ENCODE measurements around the gene CACNA1F.

CACNA1F gene

GRCh38 chrX:49243166-49243565 is 10.0 kb upstream of the CACNA1F start:
- Histone ChIP-seq H3K36me3 (ENCODE audit: insufficient read depth, low read length) (peaks cover 22% of the 10 kb centered on the region), H3K4me3 (ENCODE audit: low read depth in 1 of 2, low read length in 2 of 2) (no peak overlapping the region), H3K27me3 (ENCODE audit: control insufficient read depth in 1 of 2, insufficient read depth in 2 of 2, low read length in 2 of 2) (no peaks in the 10 kb centered on the region), H3K4me1 (ENCODE audit: insufficient read depth, low read length) (no peaks in the 10 kb centered on the region), H3K9me3 (ENCODE audit: low read length) (no peaks in the 10 kb centered on the region), H3K9ac (ENCODE audit: low read length) (no peak overlapping the region), H3K27ac (ENCODE audit: low read depth, low read length) (no peak overlapping the region)

- peaks cover 22% of the 10 kb centered on the region for H3K36me3 ChIP-seq (ENCODE audit: insufficient read depth, low read length)
Observed at GRCh38 chrX:49242545-49243066, 9.5 kb upstream of the CACNA1F start.

DNA sequence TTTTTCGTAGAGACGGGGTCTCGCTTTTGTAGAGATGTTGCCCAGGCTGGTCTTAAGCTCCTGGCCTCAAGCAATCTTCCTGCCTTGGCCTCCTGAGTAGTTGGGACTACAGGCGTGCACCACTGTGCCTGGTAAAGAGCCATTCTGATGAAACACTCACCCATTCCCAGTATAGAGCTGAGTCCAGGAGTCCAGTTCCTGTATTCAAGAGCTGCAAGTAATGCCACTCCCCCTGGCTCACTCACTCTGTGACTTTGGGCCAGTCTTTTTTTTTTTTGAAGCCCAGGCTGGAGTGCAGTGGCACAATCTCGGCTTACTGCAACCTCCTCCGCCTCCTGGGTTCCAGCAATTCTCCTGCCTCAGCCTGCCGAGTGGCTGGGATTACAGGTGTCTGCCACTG is 5.6 kb upstream of the CACNA1F start:
- Histone ChIP-seq H3K4me1 (ENCODE audit: insufficient read depth, low read length) (peaks cover 3% of the 10 kb centered on the region), H3K9me3 (ENCODE audit: low read length) (no peaks in the 10 kb centered on the region), H3K9ac (ENCODE audit: low read length) (no peak overlapping the region), H3K4me3 (ENCODE audit: low read depth in 1 of 2, low read length in 2 of 2) (no peak overlapping the region), H3K27ac (ENCODE audit: low read depth, low read length) (no peak overlapping the region), H3K27me3 (ENCODE audit: control insufficient read depth in 1 of 2, insufficient read depth in 2 of 2, low read length in 2 of 2) (peaks cover 0 to 6% of the 10 kb centered on the region in 2 donors), H3K36me3 (ENCODE audit: insufficient read depth, low read length) (peaks cover 11% of the 10 kb centered on the region)

More at GRCh38 chrX:49242545-49243066, 9.5 kb upstream of the CACNA1F start:
- Histone ChIP-seq H3K9me3 (ENCODE audit: low read length) (no peaks in the 10 kb centered on the region), H3K4me3 (ENCODE audit: low read depth in 1 of 2, low read length in 2 of 2) (no peak overlapping the region), H3K9ac (ENCODE audit: low read length) (no peak overlapping the region), H3K27me3 (ENCODE audit: control insufficient read depth in 1 of 2, insufficient read depth in 2 of 2, low read length in 2 of 2) (no peaks in the 10 kb centered on the region), H3K27ac (ENCODE audit: low read depth, low read length) (no peak overlapping the region), H3K4me1 (ENCODE audit: insufficient read depth, low read length) (no peaks in the 10 kb centered on the region)

GRCh38 chrX:49237060-49237459 is 3.9 kb upstream of the CACNA1F start:
- Histone ChIP-seq H3K4me1 (ENCODE audit: insufficient read depth, low read length) (peaks cover 3% of the 10 kb centered on the region), H3K27ac (ENCODE audit: low read depth, low read length) (no peak overlapping the region), H3K27me3 (ENCODE audit: control insufficient read depth in 1 of 2, insufficient read depth in 2 of 2, low read length in 2 of 2) (peaks cover 0 to 6% of the 10 kb centered on the region in 2 donors), H3K36me3 (ENCODE audit: insufficient read depth, low read length) (no peaks in the 10 kb centered on the region), H3K4me3 (ENCODE audit: low read depth in 1 of 2, low read length in 2 of 2) (no peak overlapping the region), H3K9me3 (ENCODE audit: low read length) (no peaks in the 10 kb centered on the region), H3K9ac (ENCODE audit: low read length) (no peak overlapping the region)

DNA sequence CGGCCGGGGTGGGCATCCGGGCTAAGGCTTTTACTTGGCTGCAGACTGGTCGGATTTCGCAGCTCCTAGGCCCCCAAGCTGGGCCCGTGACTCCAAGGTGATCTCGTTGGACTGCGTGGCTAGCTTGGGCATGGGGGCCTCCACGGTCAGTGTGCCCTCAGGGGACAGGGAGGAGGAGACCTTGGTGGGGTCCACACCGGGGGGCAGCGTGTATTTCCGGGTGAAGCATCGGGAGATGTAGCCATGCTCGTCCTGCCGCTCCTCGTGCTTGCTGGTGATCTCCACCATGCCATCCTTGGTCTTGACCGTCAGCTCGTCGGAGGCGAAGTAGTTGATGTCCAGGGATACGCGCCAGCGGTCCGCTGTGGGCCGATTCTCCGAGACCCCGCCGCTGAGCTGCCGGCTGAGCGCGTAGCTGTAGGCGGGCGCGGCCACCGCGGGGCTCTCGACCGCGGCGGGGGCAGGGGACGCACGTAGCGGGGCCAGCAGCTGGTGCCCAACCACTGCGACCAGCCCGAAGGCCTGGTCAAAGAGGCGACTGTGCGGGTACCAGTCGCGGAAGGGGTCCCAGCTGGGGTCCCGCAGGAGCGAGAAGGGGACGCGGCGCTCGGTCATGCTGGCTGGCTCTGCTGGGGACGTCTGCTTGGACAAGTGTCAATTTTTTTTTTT is 881 bp upstream of the CACNA1F start:
- H3K36me3 ChIP-seq (ENCODE audit: insufficient read depth, low read length) = no peaks in the 10 kb centered on the region
- no peak overlapping the region for H3K4me3 ChIP-seq (ENCODE audit: low read depth in 1 of 2, low read length in 2 of 2)
- peaks cover 0 to 12% of the 10 kb centered on the region in 2 donors for H3K27me3 ChIP-seq (ENCODE audit: control insufficient read depth in 1 of 2, insufficient read depth in 2 of 2, low read length in 2 of 2)
- no peak overlapping the region for H3K27ac ChIP-seq (ENCODE audit: low read depth, low read length)
- H3K4me1 ChIP-seq (ENCODE audit: insufficient read depth, low read length) = peaks cover 3% of the 10 kb centered on the region
- no peaks in the 10 kb centered on the region for H3K9me3 ChIP-seq (ENCODE audit: low read length)
- no peak overlapping the region for H3K9ac ChIP-seq (ENCODE audit: low read length)

GRCh38 chrX:49232525-49232924 is 615 bp downstream of the CACNA1F start:
- H3K4me3 ChIP-seq (ENCODE audit: low read depth in 1 of 2, low read length in 2 of 2) = no peak overlapping the region
- peaks cover 0 to 12% of the 10 kb centered on the region in 2 donors for H3K27me3 ChIP-seq (ENCODE audit: control insufficient read depth in 1 of 2, insufficient read depth in 2 of 2, low read length in 2 of 2)
- no peak overlapping the region for H3K27ac ChIP-seq (ENCODE audit: low read depth, low read length)
- H3K9ac ChIP-seq (ENCODE audit: low read length) = no peak overlapping the region
- H3K36me3 ChIP-seq (ENCODE audit: insufficient read depth, low read length) = no peaks in the 10 kb centered on the region
- H3K4me1 ChIP-seq (ENCODE audit: insufficient read depth, low read length) = peaks cover 3% of the 10 kb centered on the region
- no peaks in the 10 kb centered on the region for H3K9me3 ChIP-seq (ENCODE audit: low read length)

- H3K36me3 ChIP-seq (ENCODE audit: insufficient read depth, low read length) = no peaks in the 10 kb centered on the region
- H3K4me3 ChIP-seq (ENCODE audit: low read depth in 1 of 2, low read length in 2 of 2) = no peak overlapping the region
- H3K9ac ChIP-seq (ENCODE audit: low read length) = no peak overlapping the region
- H3K4me1 ChIP-seq (ENCODE audit: insufficient read depth, low read length) = peaks cover 3% of the 10 kb centered on the region
- H3K9me3 ChIP-seq (ENCODE audit: low read length) = no peaks in the 10 kb centered on the region
- no peak overlapping the region for H3K27ac ChIP-seq (ENCODE audit: low read depth, low read length)
- H3K27me3 ChIP-seq (ENCODE audit: control insufficient read depth in 1 of 2, insufficient read depth in 2 of 2, low read length in 2 of 2) = peaks cover 0 to 18% of the 10 kb centered on the region in 2 donors
Observed at GRCh38 chrX:49231333-49232000, 1.7 kb downstream of the CACNA1F start.

GRCh38 chrX:49230500-49231232 is 2.5 kb downstream of the CACNA1F start:
- Histone ChIP-seq H3K27ac (ENCODE audit: low read depth, low read length) (no peak overlapping the region), H3K36me3 (ENCODE audit: insufficient read depth, low read length) (no peaks in the 10 kb centered on the region), H3K9me3 (ENCODE audit: low read length) (no peaks in the 10 kb centered on the region), H3K27me3 (ENCODE audit: control insufficient read depth in 1 of 2, insufficient read depth in 2 of 2, low read length in 2 of 2) (peaks cover 0 to 22% of the 10 kb centered on the region in 2 donors), H3K4me3 (ENCODE audit: low read depth in 1 of 2, low read length in 2 of 2) (no peak overlapping the region), H3K4me1 (ENCODE audit: insufficient read depth, low read length) (no peaks in the 10 kb centered on the region), H3K9ac (ENCODE audit: low read length) (no peak overlapping the region)

DNA sequence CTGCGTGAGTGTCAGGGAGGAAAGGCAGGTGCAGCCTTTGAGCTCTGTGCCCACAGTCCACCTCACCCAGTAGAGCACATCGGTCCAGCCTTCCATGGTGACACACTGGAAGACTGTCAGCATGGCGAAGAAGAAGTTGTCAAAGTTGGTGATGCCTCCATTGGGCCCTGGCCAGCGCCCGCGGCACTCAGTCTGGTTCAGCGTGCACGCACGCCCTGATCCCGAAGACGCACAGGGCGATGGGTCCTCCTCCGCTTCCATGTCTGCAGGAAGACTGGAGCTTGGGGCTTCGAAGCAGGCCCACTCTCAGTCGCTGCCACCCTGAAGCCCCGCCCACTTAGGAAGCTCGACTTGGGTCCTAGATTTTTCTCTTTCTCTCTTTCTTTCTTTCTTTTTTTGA is 5.0 kb downstream of the CACNA1F start:
- H3K27me3 ChIP-seq (ENCODE audit: control insufficient read depth in 1 of 2, insufficient read depth in 2 of 2, low read length in 2 of 2) = peaks cover 0 to 17% of the 10 kb centered on the region in 2 donors
- no peak overlapping the region for H3K9ac ChIP-seq (ENCODE audit: low read length)
- no peaks in the 10 kb centered on the region for H3K4me1 ChIP-seq (ENCODE audit: insufficient read depth, low read length)
- no peak overlapping the region for H3K4me3 ChIP-seq (ENCODE audit: low read depth in 1 of 2, low read length in 2 of 2)
- no peaks in the 10 kb centered on the region for H3K9me3 ChIP-seq (ENCODE audit: low read length)
- H3K27ac ChIP-seq (ENCODE audit: low read depth, low read length) = no peak overlapping the region
- H3K36me3 ChIP-seq (ENCODE audit: insufficient read depth, low read length) = no peaks in the 10 kb centered on the region

- Histone ChIP-seq H3K9ac (ENCODE audit: low read length) (no peak overlapping the region), H3K4me3 (ENCODE audit: low read depth in 1 of 2, low read length in 2 of 2) (no peak overlapping the region), H3K27me3 (ENCODE audit: control insufficient read depth in 1 of 2, insufficient read depth in 2 of 2, low read length in 2 of 2) (peaks cover 0 to 17% of the 10 kb centered on the region in 2 donors), H3K27ac (ENCODE audit: low read depth, low read length) (no peak overlapping the region), H3K4me1 (ENCODE audit: insufficient read depth, low read length) (no peaks in the 10 kb centered on the region), H3K9me3 (ENCODE audit: low read length) (no peaks in the 10 kb centered on the region), H3K36me3 (ENCODE audit: insufficient read depth, low read length) (no peaks in the 10 kb centered on the region)
Observed at GRCh38 chrX:49227726-49228125, 5.4 kb downstream of the CACNA1F start.

DNA sequence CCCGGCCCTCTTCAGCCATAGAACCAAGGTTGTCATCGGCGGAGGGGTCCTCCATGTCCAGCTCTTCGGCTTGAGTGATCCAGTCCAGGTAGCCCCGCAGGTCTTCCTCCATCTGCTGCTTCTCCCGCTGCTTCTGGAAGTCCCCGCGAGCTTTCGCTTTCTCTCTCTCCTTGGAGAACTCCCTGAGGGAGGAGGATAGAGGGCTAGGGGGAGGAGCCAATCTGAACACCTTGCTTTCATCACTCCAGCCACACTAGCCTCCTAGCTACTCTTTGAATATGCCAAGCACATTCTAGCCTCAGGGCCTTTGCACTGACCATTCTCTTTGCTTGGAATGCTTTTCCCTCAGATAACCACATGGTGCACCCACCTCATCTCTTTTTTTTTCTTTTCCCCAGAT is 6.2 kb downstream of the CACNA1F start:
- Histone ChIP-seq H3K36me3 (ENCODE audit: insufficient read depth, low read length) (no peaks in the 10 kb centered on the region), H3K9me3 (ENCODE audit: low read length) (no peaks in the 10 kb centered on the region), H3K9ac (ENCODE audit: low read length) (no peak overlapping the region), H3K27me3 (ENCODE audit: control insufficient read depth in 1 of 2, insufficient read depth in 2 of 2, low read length in 2 of 2) (peaks cover 0 to 17% of the 10 kb centered on the region in 2 donors), H3K27ac (ENCODE audit: low read depth, low read length) (no peak overlapping the region), H3K4me3 (ENCODE audit: low read depth in 1 of 2, low read length in 2 of 2) (no peak overlapping the region), H3K4me1 (ENCODE audit: insufficient read depth, low read length) (no peaks in the 10 kb centered on the region)

Measured in muscle layer of colon (tissue), 2 donors.